Upper lobe of left lung (tissue), 4 donors: ENCODE measurements around the gene NSMCE3.

ENCODE experiments used
- CTCF ChIP-seq, 6 experiments: fragments of 450-650 bp in 4 of 6; fragments of 200-600 bp in 2 of 6; sonication (generic) in 2 of 6; IDR thresholded peaks; one replicate each; pipeline ENCODE4 v1.5.1; 2016 to 2019; ENCODE audit warnings: antibody characterized with exemption in 6 of 6
- EP300 ChIP-seq, 4 donors: sonication (generic); formaldehyde crosslinking; IDR thresholded peaks; one replicate each; pipeline ENCODE4 v1.5.1; 2017; ENCODE audit warnings: antibody characterized with exemption in 4 of 4, control low read depth in 2 of 4
- POLR2AphosphoS5 ChIP-seq, 2 donors: sonication (generic); formaldehyde crosslinking; IDR thresholded peaks; one replicate each; pipeline ENCODE4 v1.5.1; 2017; ENCODE audit warnings: antibody characterized with exemption in 2 of 2

GRCh38 chr15:29226436-29227208, 43.0 kb downstream of the NSMCE3 start:
- TF ChIP-seq POLR2AphosphoS5 (IDR thresholded peaks at IDR 0.05) (no peak), CTCF (IDR thresholded peaks at IDR 0.05) (no peak), EP300 (IDR thresholded peaks at IDR 0.05) (no peak)
